ENCODE measurements around the gene TMEM161B.

- TF ChIP-seq CTCF (IDR thresholded peaks at IDR 0.05) (no peak), POLR2A (IDR thresholded peaks at IDR 0.05; ENCODE audit: low read length) (no peak), RFX5 (IDR thresholded peaks at IDR 0.05) (no peak), CBX8 (IDR thresholded peaks at IDR 0.05) (no peak), RARB (CRISPR knock-in tag; IDR thresholded peaks at IDR 0.05) (no peak), BCL3 (IDR thresholded peaks at IDR 0.05) (no peak), HMGXB4 (CRISPR knock-in tag; IDR thresholded peaks at IDR 0.05; ENCODE audit: borderline replicate concordance) (no peak), EP300 (IDR thresholded peaks at IDR 0.05) (no peak), REST (IDR thresholded peaks at IDR 0.05) (no peak), ELK1 (IDR thresholded peaks at IDR 0.05; ENCODE audit: low read depth, low read length) (no peak), MAZ (IDR thresholded peaks at IDR 0.05; ENCODE audit: borderline replicate concordance, low read depth, low read length) (no peak)
Measured at GRCh38 chr5:88145221-88145610, 123.4 kb downstream of the TMEM161B start.
